Hepatocyte (in vitro differentiated cells): ENCODE data around the gene TTC28. TPM values are rescaled to one million over a fixed set of nuclear protein-coding genes. Genes with fewer than 3 reads are reported as not detected.
A peak's percentile ranks its signal among the peaks of the same experiment; 100 is the strongest.

Experiments
- DNase-seq: peaks from one replicate; pipeline ENCODE4 v3.0.0-alpha.2; 2016; ENCODE audit warnings: low spot score
- H2AFZ ChIP-seq: fragments of 200-600 bp; sonication (generic); 2 replicates; pipeline ENCODE4 v1.6.0; 2016; ENCODE audit warnings: antibody characterized with exemption, mild to moderate bottlenecking
- H3K27ac ChIP-seq: fragments of 200-600 bp; sonication (generic); 2 replicates; pipeline ENCODE4 v1.5.1; 2016; ENCODE audit warnings: mild to moderate bottlenecking
- H3K27me3 ChIP-seq: fragments of 200-600 bp; sonication (generic); 2 replicates; pipeline ENCODE4 v1.6.1; 2016
- H3K36me3 ChIP-seq: fragments of 200-600 bp; sonication (generic); replicated peaks from 2 replicates; pipeline ENCODE4 v1.5.1; 2016; ENCODE audit warnings: low read depth; ENCODE audit not compliant: insufficient read depth
- H3K4me1 ChIP-seq: fragments of 200-600 bp; sonication (generic); 2 replicates; pipeline ENCODE4 v1.5.1; 2016; ENCODE audit warnings: mild to moderate bottlenecking, moderate library complexity; ENCODE audit not compliant: insufficient read depth
- H3K4me2 ChIP-seq: fragments of 200-600 bp; sonication (generic); 2 replicates; pipeline ENCODE4 v1.6.0; 2016
- H3K4me3 ChIP-seq: fragments of 200-600 bp; sonication (generic); 2 replicates; pipeline ENCODE4 v1.5.1; 2016; ENCODE audit warnings: mild to moderate bottlenecking
- H3K79me2 ChIP-seq: fragments of 200-600 bp; sonication (generic); 2 replicates; pipeline ENCODE4 v1.6.0; 2017; ENCODE audit warnings: mild to moderate bottlenecking
- H3K9me2 ChIP-seq: fragments of 200-600 bp; sonication (generic); replicated peaks from 2 replicates; pipeline ENCODE4 v1.6.0; 2017; ENCODE audit warnings: mild to moderate bottlenecking; ENCODE audit not compliant: insufficient read depth
- H3K9me3 ChIP-seq: fragments of 200-600 bp; sonication (generic); 2 replicates; pipeline ENCODE4 v1.5.1; 2016; ENCODE audit warnings: low read depth, mild to moderate bottlenecking
- H4K20me1 ChIP-seq: fragments of 200-600 bp; sonication (generic); 2 replicates; pipeline ENCODE4 v1.6.0; 2016; ENCODE audit warnings: mild to moderate bottlenecking; ENCODE audit not compliant: insufficient read depth, poor library complexity, severe bottlenecking
- CTCF ChIP-seq: fragments of 200-600 bp; sonication (generic); IDR thresholded peaks from 2 replicates; pipeline ENCODE4 v1.5.1; 2016; ENCODE audit warnings: antibody characterized with exemption, mild to moderate bottlenecking; ENCODE audit not compliant: poor library complexity
- EZH2 ChIP-seq: fragments of 200-600 bp; sonication (generic); IDR thresholded peaks from 2 replicates; pipeline ENCODE4 v1.6.1; 2016; ENCODE audit warnings: antibody characterized with exemption, mild to moderate bottlenecking, borderline replicate concordance
- EZH2phosphoT487 ChIP-seq: fragments of 200-600 bp; sonication (generic); IDR thresholded peaks from one replicate; pipeline ENCODE4 v1.6.1; 2018; ENCODE audit warnings: antibody characterized with exemption, mild to moderate bottlenecking, low read depth, moderate library complexity; ENCODE audit not compliant: unreplicated experiment, severe bottlenecking
- WGBS: methylation state at CpG from one replicate; pipeline ENCODE4 v1.1.6; 2016; ENCODE audit warnings: low lambda C conversion rate; ENCODE audit errors: missing lambda C conversion rate; 5-methylcytosine and 5-hydroxymethylcytosine counted together
- polyA plus RNA-seq: library from polyadenylated mRNA; unstranded; fragments of >200 nt; fragmentation: Nextera tagmentation; extraction: Ambion mirVana; gene quantifications from 2 replicates; pipeline ENCODE4 v1.2.1, GENCODE V29; 2016
- total RNA-seq: library from RNA; depleted of rRNA; stranded (reverse); fragments of >200 nt; gene quantifications from 2 replicates; pipeline ENCODE4 v1.2.3, GENCODE V29; 2014

Gene TTC28
- total and polyA plus RNA-seq, 2 experiments from 2014 or later = 14.7 to 30.4 TPM

GRCh38 chr22:28314959-28315358 lies 364.7 kb downstream of the TTC28 start:
- peak overlapping the region; percentile 58 for H3K27ac ChIP-seq
- H3K4me1 ChIP-seq = peaks cover 11% of the 10 kb centered on the region
- H3K36me3 ChIP-seq = no peaks in the 10 kb centered on the region
- no peak for TF ChIP-seq EZH2phosphoT487
- TF ChIP-seq CTCF = no peak
- TF ChIP-seq EZH2 = no peak
- H3K27me3 ChIP-seq = no peaks in the 10 kb centered on the region
- no peak overlapping the region for H3K4me3 ChIP-seq
- H3K9me3 ChIP-seq = no peaks in the 10 kb centered on the region
- peaks cover 3% of the 10 kb centered on the region for H4K20me1 ChIP-seq
- H2AFZ ChIP-seq = no peak overlapping the region
- 54% methylated on average over 1 of the region's 1 CpG for WGBS
- H3K79me2 ChIP-seq = peaks cover 4% of the 10 kb centered on the region
- no peaks in the 10 kb centered on the region for H3K9me2 ChIP-seq
- DNase-seq = no peak
- H3K4me2 ChIP-seq = no peak overlapping the region

- Histone ChIP-seq H3K9me3 (no peaks in the 10 kb centered on the region), H3K4me2 (no peak overlapping the region), H3K79me2 (peaks cover 7% of the 10 kb centered on the region), H3K36me3 (no peaks in the 10 kb centered on the region), H2AFZ (no peak overlapping the region), H3K4me1 (peaks cover 8% of the 10 kb centered on the region), H4K20me1 (no peaks in the 10 kb centered on the region), H3K9me2 (no peaks in the 10 kb centered on the region), H3K27ac (no peak overlapping the region), H3K27me3 (no peaks in the 10 kb centered on the region), H3K4me3 (no peak overlapping the region)
- TF ChIP-seq CTCF (no peak), EZH2phosphoT487 (no peak), EZH2 (no peak)
- WGBS = 86% methylated on average over 1 of the region's 1 CpG
- no peak for DNase-seq
Observed at GRCh38 chr22:28310299-28310698, 369.3 kb downstream of the TTC28 start.

GRCh38 chr22:28299753-28300152 lies 379.9 kb downstream of the TTC28 start:
- Histone ChIP-seq H3K27me3 (no peaks in the 10 kb centered on the region), H4K20me1 (peaks cover 3% of the 10 kb centered on the region), H3K36me3 (no peaks in the 10 kb centered on the region), H3K9me2 (no peaks in the 10 kb centered on the region), H3K79me2 (peaks cover 3% of the 10 kb centered on the region), H3K4me3 (no peak overlapping the region), H3K4me1 (no peaks in the 10 kb centered on the region), H3K4me2 (no peak overlapping the region), H2AFZ (no peak overlapping the region), H3K9me3 (no peaks in the 10 kb centered on the region), H3K27ac (no peak overlapping the region)
- peak; percentile 30 for DNase-seq
- 89% methylated on average over 2 of the region's 2 CpGs for WGBS
- no peak for TF ChIP-seq EZH2phosphoT487
- no peak for TF ChIP-seq EZH2
- no peak for TF ChIP-seq CTCF

- TF ChIP-seq CTCF (no peak), EZH2phosphoT487 (no peak), EZH2 (no peak)
- no peak for DNase-seq
- H3K4me2 ChIP-seq = no peak overlapping the region
- no peaks in the 10 kb centered on the region for H3K27me3 ChIP-seq
- WGBS = 73% methylated on average over 3 of the region's 3 CpGs
- no peaks in the 10 kb centered on the region for H3K4me1 ChIP-seq
- peaks cover 3% of the 10 kb centered on the region for H3K79me2 ChIP-seq
- no peaks in the 10 kb centered on the region for H3K9me2 ChIP-seq
- no peak overlapping the region for H3K4me3 ChIP-seq
- H4K20me1 ChIP-seq = peaks cover 3% of the 10 kb centered on the region
- no peak overlapping the region for H3K27ac ChIP-seq
- no peaks in the 10 kb centered on the region for H3K36me3 ChIP-seq
- H3K9me3 ChIP-seq = no peaks in the 10 kb centered on the region
- no peak overlapping the region for H2AFZ ChIP-seq
Observed at GRCh38 chr22:28299309-28299708, 380.3 kb downstream of the TTC28 start.
